ENCODE data around the gene MRPL52.
"Not testable (repeated sequence)": the region's sequence is repeated elsewhere in the genome, so short reads cannot be mapped to it uniquely, and the experiment has no call there.

MRPL52 gene

DNA sequence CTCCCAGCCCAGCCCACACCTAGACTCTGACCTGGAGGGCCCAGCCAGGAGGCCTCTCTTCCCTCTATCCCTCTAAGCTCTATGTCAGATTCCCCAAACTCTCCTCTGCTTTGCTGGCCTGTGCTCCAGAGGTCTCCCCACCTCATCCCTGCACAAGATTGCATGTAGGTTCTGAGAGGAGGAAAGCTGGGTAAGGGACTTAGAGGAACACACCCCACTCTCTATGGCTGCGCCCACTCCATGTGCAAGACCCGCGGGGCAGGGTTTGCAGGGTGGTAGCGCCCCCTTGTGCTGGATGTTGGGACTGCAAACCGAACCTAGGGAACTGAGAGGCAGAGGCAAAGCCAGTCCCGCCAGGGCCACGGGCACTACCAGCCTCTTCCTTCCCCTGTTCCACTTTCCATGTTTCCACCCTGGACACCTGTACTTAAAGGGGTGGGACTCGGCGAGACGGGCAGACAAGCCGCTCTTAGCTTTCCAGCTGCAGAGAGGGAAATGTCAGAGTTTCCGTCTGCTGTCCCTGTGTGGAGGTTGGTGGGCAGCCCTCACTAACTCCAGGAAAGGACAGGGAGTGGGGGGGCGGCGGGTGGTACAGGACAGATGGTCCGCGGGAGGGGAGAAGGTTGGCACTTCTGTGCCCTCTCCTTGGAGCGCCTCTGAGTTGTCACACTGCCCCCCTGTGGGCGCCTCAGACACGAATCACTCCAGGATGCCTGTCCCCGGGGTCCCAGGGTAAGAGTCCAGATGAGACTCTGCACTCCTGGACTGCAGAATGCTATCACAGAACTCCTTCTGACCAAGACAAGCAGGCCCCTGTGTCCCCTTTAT, 23.5 kb downstream of the MRPL52 start:
- Histone ChIP-seq H3K9ac (ENCODE audit: insufficient read length) (peak overlapping the region; percentile 67), H3K9me3 (ENCODE audit: low read depth, low read length) (no peaks in the 10 kb centered on the region), H3K36me3 (ENCODE audit: insufficient read depth, low read length) (no peaks in the 10 kb centered on the region), H3K27ac (no peak overlapping the region), H3K4me3 (peak overlapping the region; percentile 76)
- no peak for DNase-seq (ENCODE audit: low read depth, low spot score)
- no peak for TF ChIP-seq POLR2AphosphoS5 (IDR thresholded peaks at IDR 0.05; ENCODE audit: borderline replicate concordance, low read depth, low read length)
- TF ChIP-seq FOXP2 (optimal IDR thresholded peaks at IDR 0.05; ENCODE audit: control extremely low read depth, extremely low read length, insufficient read depth), result peak; percentile 49

DNA sequence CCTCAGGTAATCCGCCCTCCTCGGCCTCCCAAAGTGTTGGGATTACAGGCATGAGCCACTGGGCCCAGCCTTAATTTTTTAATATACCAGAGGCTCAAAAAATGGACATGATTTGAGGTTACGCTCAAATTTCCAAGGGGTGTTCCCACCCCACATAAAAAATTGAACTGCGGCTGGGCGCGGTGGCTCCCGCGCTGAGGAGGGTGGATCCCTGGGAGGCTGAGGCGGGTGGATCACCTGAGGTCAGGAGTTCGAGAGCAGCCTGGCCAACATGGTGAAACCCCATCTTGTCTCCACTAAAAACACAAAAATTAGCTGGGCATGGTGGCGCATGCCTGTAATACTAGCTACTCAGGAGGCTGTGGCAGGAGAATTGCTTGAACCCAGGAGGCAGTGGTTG, 24.6 kb downstream of the MRPL52 start:
- H3K27ac ChIP-seq; H3K4me3 ChIP-seq; H3K9me3 ChIP-seq (ENCODE audit: low read depth, low read length); DNase-seq (ENCODE audit: low read depth, low spot score); H3K36me3 ChIP-seq (ENCODE audit: insufficient read depth, low read length); H3K9ac ChIP-seq (ENCODE audit: insufficient read length): not testable (repeated sequence)

DNA sequence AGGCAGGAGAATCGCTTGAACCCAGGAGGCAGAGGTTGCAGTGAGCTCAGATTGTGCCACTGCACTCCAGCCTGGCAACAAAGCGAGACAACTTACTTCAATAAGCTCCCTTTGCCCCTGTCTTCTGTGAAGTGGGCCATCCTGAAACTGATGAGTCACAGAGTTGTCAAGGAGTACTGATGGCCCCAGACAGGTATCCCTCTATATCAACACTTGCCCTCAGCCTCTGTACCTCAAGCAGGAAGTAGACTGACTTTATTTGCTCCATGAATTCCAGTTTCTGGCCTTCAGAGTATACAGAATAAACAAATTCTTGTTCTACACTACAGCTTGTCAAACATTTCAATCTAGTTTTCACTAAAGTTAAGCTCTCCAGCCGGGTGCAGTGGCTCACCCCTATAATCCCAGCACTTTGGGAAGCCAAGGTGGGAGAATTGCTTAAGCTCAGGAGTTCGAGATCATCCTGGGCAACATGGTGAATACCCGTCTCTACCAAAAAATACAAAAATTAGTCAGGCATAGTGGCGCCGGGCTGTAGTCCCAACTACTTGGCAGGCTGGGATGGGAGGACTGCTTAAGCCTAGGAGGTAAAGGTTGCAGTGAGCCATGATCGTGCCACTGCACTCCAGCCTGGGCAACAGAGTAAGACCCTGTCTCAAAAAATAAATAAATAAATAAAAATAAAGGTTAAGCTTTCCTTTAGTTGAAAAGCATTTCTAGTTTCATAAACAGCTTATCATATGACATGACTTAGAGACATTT, 25.5 kb downstream of the MRPL52 start:
- no peak for DNase-seq (ENCODE audit: low read depth, low spot score)
- H3K27ac ChIP-seq, result no peak overlapping the region

DNA sequence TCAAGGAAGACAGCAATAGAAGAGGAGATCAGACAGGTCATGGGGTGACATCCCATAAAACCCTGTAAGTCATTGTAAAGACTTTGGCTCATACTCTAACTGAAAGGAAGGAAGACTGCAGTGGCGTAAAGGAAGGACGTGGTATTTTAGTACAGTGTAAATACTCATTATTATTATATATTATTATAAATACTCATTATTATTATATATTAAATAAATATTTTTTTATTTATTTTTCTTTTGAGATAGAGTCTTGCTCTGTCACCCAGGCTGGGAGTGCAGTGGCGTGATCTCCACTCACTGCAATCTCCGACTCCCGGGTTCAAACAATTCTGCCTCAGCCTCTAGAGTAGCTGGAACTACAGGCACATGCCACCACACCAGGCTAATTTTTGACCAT, 26.7 kb downstream of the MRPL52 start:
- no peak for TF ChIP-seq FOXP2 (optimal IDR thresholded peaks at IDR 0.05; ENCODE audit: control extremely low read depth, extremely low read length, insufficient read depth)
- no peak for TF ChIP-seq POLR2AphosphoS5 (IDR thresholded peaks at IDR 0.05; ENCODE audit: borderline replicate concordance, low read depth, low read length)

More for the DNA sequence above, 25.5 kb downstream of the MRPL52 start:
- H3K4me3 ChIP-seq, result no peak overlapping the region
- H3K9ac ChIP-seq (ENCODE audit: insufficient read length), result no peak overlapping the region
- no peaks in the 10 kb centered on the region for H3K36me3 ChIP-seq (ENCODE audit: insufficient read depth, low read length)
- no peak for TF ChIP-seq FOXP2 (optimal IDR thresholded peaks at IDR 0.05; ENCODE audit: control extremely low read depth, extremely low read length, insufficient read depth)
- TF ChIP-seq EZH2 (IDR thresholded peaks at IDR 0.05), result no peak
- no peak for TF ChIP-seq POLR2AphosphoS5 (IDR thresholded peaks at IDR 0.05; ENCODE audit: borderline replicate concordance, low read depth, low read length)
- no peaks in the 10 kb centered on the region for H3K9me3 ChIP-seq (ENCODE audit: low read depth, low read length)

DNA sequence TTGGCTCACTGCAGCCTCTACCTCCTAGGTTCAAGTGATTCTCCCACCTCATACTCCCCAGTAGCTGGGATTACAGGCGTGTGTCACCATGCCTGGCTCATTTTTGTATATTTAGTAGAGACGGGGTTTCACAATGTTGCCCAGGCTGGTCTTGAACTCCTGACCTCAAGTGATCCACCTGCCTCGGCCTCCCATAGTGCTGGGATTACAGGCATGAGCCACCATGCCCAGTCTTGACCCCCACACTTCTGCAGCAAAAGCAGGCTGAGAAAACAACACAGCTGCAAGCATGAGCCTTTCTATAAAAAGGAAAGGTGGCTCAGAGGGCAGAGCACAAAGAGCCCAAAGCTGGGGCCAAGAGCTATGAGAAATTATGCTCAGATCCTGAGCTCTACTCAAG, 30.7 kb downstream of the MRPL52 start:
- not testable (repeated sequence) for DNase-seq (ENCODE audit: low read depth, low spot score); H3K9me3 ChIP-seq (ENCODE audit: low read depth, low read length); H3K9ac ChIP-seq (ENCODE audit: insufficient read length); H3K4me3 ChIP-seq; H3K36me3 ChIP-seq (ENCODE audit: insufficient read depth, low read length); H3K27ac ChIP-seq

More for the DNA sequence above, 26.7 kb downstream of the MRPL52 start:
- Histone ChIP-seq H3K9me3 (ENCODE audit: low read depth, low read length) (no peaks in the 10 kb centered on the region), H3K36me3 (ENCODE audit: insufficient read depth, low read length) (no peaks in the 10 kb centered on the region), H3K9ac (ENCODE audit: insufficient read length) (no peak overlapping the region), H3K27ac (no peak overlapping the region), H3K4me3 (no peak overlapping the region)
- no peak for DNase-seq (ENCODE audit: low read depth, low spot score)

DNA sequence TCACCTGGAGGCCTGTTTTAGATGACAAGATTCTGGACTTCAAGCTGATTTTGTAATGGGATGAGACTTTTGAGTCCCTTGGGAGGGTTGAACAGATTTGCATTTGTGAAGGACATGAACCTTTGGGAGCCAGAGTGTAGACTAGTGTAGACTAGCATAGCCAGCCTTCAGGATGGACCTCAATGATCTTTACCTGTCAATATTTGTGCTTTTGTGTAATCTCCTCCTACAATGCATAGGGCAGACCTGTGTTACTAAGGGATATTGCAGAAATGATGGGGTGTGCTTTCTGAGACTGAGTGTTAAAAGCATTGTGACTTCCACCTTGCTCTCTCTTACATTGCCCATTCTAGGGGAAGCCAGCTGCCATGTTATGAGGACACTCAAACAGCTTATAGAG, 32.0 kb downstream of the MRPL52 start:
- DNase-seq (ENCODE audit: low read depth, low spot score), result no peak
- no peaks in the 10 kb centered on the region for H3K36me3 ChIP-seq (ENCODE audit: insufficient read depth, low read length)
- H3K9ac ChIP-seq (ENCODE audit: insufficient read length), result no peak overlapping the region
- H3K4me3 ChIP-seq, result no peak overlapping the region
- no peak for TF ChIP-seq POLR2AphosphoS5 (IDR thresholded peaks at IDR 0.05; ENCODE audit: borderline replicate concordance, low read depth, low read length)
- TF ChIP-seq EZH2 (IDR thresholded peaks at IDR 0.05), result no peak
- H3K27ac ChIP-seq, result no peak overlapping the region
- H3K9me3 ChIP-seq (ENCODE audit: low read depth, low read length), result no peaks in the 10 kb centered on the region

DNA sequence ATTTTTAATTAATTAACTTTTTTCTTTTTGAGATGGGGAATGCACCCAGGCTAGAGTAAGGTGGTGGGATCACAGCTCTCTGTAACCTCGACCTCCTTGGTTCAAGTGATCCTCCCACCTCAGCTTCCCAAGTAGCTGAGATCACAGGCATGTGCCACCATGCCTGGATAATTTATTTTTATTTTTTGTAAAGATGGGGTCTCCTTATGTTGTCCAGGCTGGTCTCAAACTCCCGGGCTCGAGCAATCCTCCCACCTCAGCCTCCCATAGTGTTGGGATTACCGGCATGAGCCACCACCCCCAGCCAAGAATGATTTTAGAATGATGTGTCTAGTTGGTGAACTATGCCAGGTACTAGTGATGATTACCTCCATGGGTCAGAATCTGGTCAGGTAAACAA, 35.3 kb downstream of the MRPL52 start:
- DNase-seq (ENCODE audit: low read depth, low spot score), result no peak

DNA sequence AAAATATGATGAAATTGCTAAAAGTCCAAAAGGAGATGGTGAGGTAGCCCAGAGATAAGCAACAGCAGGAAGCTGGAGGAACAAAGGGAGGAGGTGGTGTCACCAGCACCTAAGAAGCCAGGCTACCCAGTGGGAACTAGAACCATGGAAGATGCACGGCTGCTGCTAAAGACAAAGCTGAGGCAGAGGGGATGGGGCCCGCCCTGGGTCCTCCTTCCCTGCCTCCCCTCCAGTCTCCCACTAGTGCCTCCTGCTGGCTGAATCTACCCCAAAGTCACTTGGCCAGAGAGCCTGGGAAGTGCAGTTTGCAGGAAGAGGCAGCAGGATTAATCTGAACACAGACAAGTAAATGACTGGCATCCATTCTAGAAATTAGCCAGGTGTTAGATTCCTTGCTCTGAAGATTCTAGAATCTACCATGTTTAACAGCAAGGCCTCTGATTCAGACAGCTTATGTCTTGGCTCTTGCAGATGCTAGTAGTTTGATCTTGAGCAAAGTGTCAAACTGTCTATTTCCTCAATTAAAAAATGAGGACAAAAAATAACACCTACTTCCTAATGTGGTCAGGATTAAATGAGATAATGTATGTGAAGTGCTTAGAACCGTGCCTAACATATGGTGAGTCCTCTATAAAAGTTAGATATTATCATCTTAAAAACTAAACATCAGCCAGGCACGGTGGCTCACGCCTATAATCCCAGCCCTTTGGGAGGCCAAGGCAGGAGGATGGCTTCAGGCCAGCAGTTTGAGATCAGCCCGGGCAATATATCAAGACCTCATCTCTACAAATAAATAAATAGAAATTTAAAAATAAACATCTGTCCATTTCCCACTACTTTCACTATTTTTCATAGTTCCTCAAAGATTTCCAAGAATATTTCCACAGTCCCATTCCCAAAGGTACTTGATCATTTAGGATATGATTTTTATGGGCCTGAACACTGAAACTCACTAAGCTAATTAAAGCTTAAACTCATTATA, 36.0 kb downstream of the MRPL52 start:
- H3K36me3 ChIP-seq (ENCODE audit: insufficient read depth, low read length), result no peaks in the 10 kb centered on the region
- DNase-seq (ENCODE audit: low read depth, low spot score), result no peak
- H3K4me3 ChIP-seq, result no peak overlapping the region
- TF ChIP-seq FOXP2 (optimal IDR thresholded peaks at IDR 0.05; ENCODE audit: control extremely low read depth, extremely low read length, insufficient read depth), result no peak
- no peak for TF ChIP-seq POLR2AphosphoS5 (IDR thresholded peaks at IDR 0.05; ENCODE audit: borderline replicate concordance, low read depth, low read length)
- no peak for TF ChIP-seq EZH2 (IDR thresholded peaks at IDR 0.05)
- no peak overlapping the region for H3K9ac ChIP-seq (ENCODE audit: insufficient read length)
- no peaks in the 10 kb centered on the region for H3K9me3 ChIP-seq (ENCODE audit: low read depth, low read length)
- no peak overlapping the region; the same call in 1 of the 2 replicates for H3K27ac ChIP-seq

More for the DNA sequence above, 35.3 kb downstream of the MRPL52 start:
- TF ChIP-seq FOXP2 (optimal IDR thresholded peaks at IDR 0.05; ENCODE audit: control extremely low read depth, extremely low read length, insufficient read depth) (no peak), EZH2 (IDR thresholded peaks at IDR 0.05) (no peak), POLR2AphosphoS5 (IDR thresholded peaks at IDR 0.05; ENCODE audit: borderline replicate concordance, low read depth, low read length) (no peak)
- Histone ChIP-seq H3K9ac (ENCODE audit: insufficient read length) (no peak overlapping the region), H3K36me3 (ENCODE audit: insufficient read depth, low read length) (no peaks in the 10 kb centered on the region), H3K27ac (no peak overlapping the region), H3K9me3 (ENCODE audit: low read depth, low read length) (no peaks in the 10 kb centered on the region), H3K4me3 (no peak overlapping the region)

Measured in SK-N-MC (cell line).